HG02852 (cell line): ENCODE measurements around the gene WDR43.

Experiments
- ATAC-seq: cut with Tn5 transposase; IDR thresholded peaks from one replicate; pipeline ENCODE4 v1.9.1; 2021; ENCODE audit warnings: mild to moderate bottlenecking, moderate library complexity; ENCODE audit not compliant: unreplicated experiment

WDR43 gene

GRCh38 chr2:28894470-28895188, at the start of gene WDR43:
TSS of gene WDR43 (plus strand) at chr2:28894667. CDS start at chr2:28894699, 32 bp downstream.
- peak; percentile 87 for ATAC-seq

GRCh38 chr2:28855193-28855592, 39.3 kb upstream of the WDR43 start:
- ATAC-seq: no peak

- no peak for ATAC-seq
Observed at GRCh38 chr2:28855977-28856376, 38.5 kb upstream of the WDR43 start.

- ATAC-seq: no peak
Observed at GRCh38 chr2:28868611-28869010, 25.9 kb upstream of the WDR43 start.

GRCh38 chr2:28869494-28870145, 24.8 kb upstream of the WDR43 start:
- ATAC-seq: no peak

GRCh38 chr2:28870146-28870891, 24.1 kb upstream of the WDR43 start, which contains the start of gene TRMT61B:
TSS of gene TRMT61B (minus strand) at chr2:28870309. CDS start at chr2:28870277, 32 bp downstream.
- peak; percentile 97 for ATAC-seq

- no peak for ATAC-seq
Observed at GRCh38 chr2:28871620-28872019, 22.8 kb upstream of the WDR43 start.

GRCh38 chr2:28880193-28880592, 14.3 kb upstream of the WDR43 start:
- no peak for ATAC-seq

GRCh38 chr2:28893488-28893887, 979 bp upstream of the WDR43 start:
- no peak for ATAC-seq

GRCh38 chr2:28895189-28895893, 874 bp downstream of the WDR43 start:
- peak; percentile 34 for ATAC-seq

- no peak for ATAC-seq
Observed at GRCh38 chr2:28896906-28897305, 2.4 kb downstream of the WDR43 start.

- no peak for ATAC-seq
Observed at GRCh38 chr2:28898048-28898447, 3.6 kb downstream of the WDR43 start.

- no peak for ATAC-seq
Observed at GRCh38 chr2:28901202-28901601, 6.7 kb downstream of the WDR43 start.

GRCh38 chr2:28901841-28902240, 7.4 kb downstream of the WDR43 start:
- ATAC-seq: no peak

GRCh38 chr2:28902584-28902983, 8.1 kb downstream of the WDR43 start:
- no peak for ATAC-seq

GRCh38 chr2:28904295-28904694, 9.8 kb downstream of the WDR43 start:
- ATAC-seq: no peak

- ATAC-seq: no peak
Observed at GRCh38 chr2:28904802-28905457, 10.5 kb downstream of the WDR43 start.

GRCh38 chr2:28905533-28905932, 11.1 kb downstream of the WDR43 start:
- ATAC-seq: no peak

GRCh38 chr2:28906376-28906775, 11.9 kb downstream of the WDR43 start:
- no peak for ATAC-seq

GRCh38 chr2:28906821-28907220, 12.4 kb downstream of the WDR43 start:
- no peak for ATAC-seq

GRCh38 chr2:28908172-28908571, 13.7 kb downstream of the WDR43 start:
- ATAC-seq: no peak
